Uterus (tissue), 4 donors: ENCODE data around the gene SF3B4. TPM values are rescaled to one million over a fixed set of nuclear protein-coding genes. Genes with fewer than 3 reads are reported as not detected.

ENCODE experiments used
- DNase-seq, 2 donors: peaks; one replicate each; pipeline ENCODE4 v3.0.0-alpha.2; 2019 to 2020
- H3K27ac ChIP-seq, 2 donors: fragments of 200-600 bp; sonication (generic); 1 replicate in 1 of 2; 2 replicates in 1 of 2; pipeline ENCODE4 v1.5.1; 2016 to 2018
- H3K27me3 ChIP-seq, 2 donors: fragments of 200-600 bp; sonication (generic); one replicate each; pipeline ENCODE4 v1.5.1; 2018 to 2019; ENCODE audit warnings: control low read depth in 1 of 2
- H3K36me3 ChIP-seq, 2 donors: fragments of 200-600 bp; sonication (generic); one replicate each; pipeline ENCODE4 v1.5.1; 2019; ENCODE audit warnings: control low read depth in 1 of 2
- H3K4me1 ChIP-seq, 2 donors: fragments of 200-600 bp; sonication (generic); one replicate each; pipeline ENCODE4 v1.5.1; 2018 to 2019; ENCODE audit warnings: control low read depth in 1 of 2
- H3K4me3 ChIP-seq, 2 donors: fragments of 200-600 bp; sonication (generic); 1 replicate in 1 of 2; 2 replicates in 1 of 2; pipeline ENCODE4 v1.5.1; 2018 to 2019; ENCODE audit warnings: mild to moderate bottlenecking in 1 of 2
- H3K9me3 ChIP-seq, 2 donors: fragments of 200-600 bp; sonication (generic); one replicate each; pipeline ENCODE4 v1.5.1; 2019; ENCODE audit warnings: control low read depth in 1 of 2
- CTCF ChIP-seq, 4 experiments: fragments of 200-600 bp in 2 of 4; fragments of 450-650 bp in 2 of 4; sonication (generic) in 2 of 4; IDR thresholded peaks; one replicate each; pipeline ENCODE4 v1.5.1; 2016 to 2019; ENCODE audit warnings: antibody characterized with exemption in 4 of 4, mild to moderate bottlenecking in 2 of 4, moderate library complexity in 1 of 4
- POLR2A ChIP-seq, 2 donors: fragments of 450-650 bp; IDR thresholded peaks; one replicate each; pipeline ENCODE4 v1.6.1; 2016; ENCODE audit warnings: antibody characterized with exemption in 2 of 2, mild to moderate bottlenecking in 1 of 2, moderate library complexity in 1 of 2
- intact Hi-C: fragments of 100-400 bp; cut with DNase I; formaldehyde crosslinking; loops from one replicate; pipeline ENCODE4 v1.15.1; 2023; ENCODE audit warnings: low total_unique reads
- total RNA-seq, 4 donors: library from RNA; depleted of rRNA in 3 of 4; stranded (reverse); fragments of >200 nt in 3 of 4; gene quantifications; one replicate each; pipeline versions ENCODE4 v1.1.0 to v1.2.4, GENCODE V29; 2014 to 2023
- donor health status: DM: yes; HTN: yes; CAD: no.

SF3B4 gene
- total RNA-seq, 4 donors from 2014 or later = 10.9 to 64.6 (median 15.6) TPM

- peak; percentile 93 to 95 for DNase-seq
- H3K9me3 ChIP-seq = no peaks in the 10 kb centered on the region
- TF ChIP-seq CTCF (IDR thresholded peaks at IDR 0.05) (peak in 2 of 4 experiments; percentile 18 to 31), POLR2A (IDR thresholded peaks at IDR 0.05) (peak; percentile 89 to 94)
- H3K36me3 ChIP-seq = no peaks in the 10 kb centered on the region
- H3K27me3 ChIP-seq = no peaks in the 10 kb centered on the region
- H3K27ac ChIP-seq = peak within 1 kb of the TSS; percentile 88 to 89
- intact Hi-C loops = no loop called here
- no peaks in the 10 kb centered on the region for H3K4me1 ChIP-seq
- H3K4me3 ChIP-seq = peak within 1 kb of the TSS; percentile 52 to 54
Measured at GRCh38 chr1:149899460-149900284, 27.9 kb downstream of the SF3B4 start, which contains the start of gene BOLA1. TSS of gene BOLA1 (plus strand) at chr1:149899568. CDS start at chr1:149900060, 492 bp downstream.

- intact Hi-C loops = no loop called here
- DNase-seq = no peak
- Histone ChIP-seq H3K27me3 (no peaks in the 10 kb centered on the region), H3K36me3 (no peaks in the 10 kb centered on the region), H3K9me3 (no peaks in the 10 kb centered on the region), H3K27ac (no peak overlapping the region), H3K4me1 (no peaks in the 10 kb centered on the region), H3K4me3 (no peak overlapping the region)
- TF ChIP-seq CTCF (IDR thresholded peaks at IDR 0.05) = no peak
- TF ChIP-seq POLR2A (IDR thresholded peaks at IDR 0.05) = no peak
Measured at GRCh38 chr1:149896575-149896974, 31.0 kb downstream of the SF3B4 start.

- H3K9me3 ChIP-seq = no peaks in the 10 kb centered on the region
- DNase-seq = peak; percentile 53 to 68
- TF ChIP-seq CTCF (IDR thresholded peaks at IDR 0.05) (no peak), POLR2A (IDR thresholded peaks at IDR 0.05) (no peak)
- H3K4me3 ChIP-seq = peak overlapping the region; percentile 72 to 90
- intact Hi-C loops = no loop called here
- H3K36me3 ChIP-seq = no peaks in the 10 kb centered on the region
- no peaks in the 10 kb centered on the region for H3K27me3 ChIP-seq
- peaks cover 0 to 9% of the 10 kb centered on the region in 2 donors for H3K4me1 ChIP-seq
- H3K27ac ChIP-seq = peak overlapping the region; percentile 99 to 100
Measured at GRCh38 chr1:149888999-149889289, 38.7 kb downstream of the SF3B4 start.

GRCh38 chr1:149888247-149888998 lies 39.2 kb downstream of the SF3B4 start:
- H3K36me3 ChIP-seq = no peaks in the 10 kb centered on the region
- H3K9me3 ChIP-seq = no peaks in the 10 kb centered on the region
- DNase-seq = peak; percentile 84 to 89
- peak overlapping the region; percentile 99 to 100 for H3K27ac ChIP-seq
- intact Hi-C loops = no loop called here
- TF ChIP-seq CTCF (IDR thresholded peaks at IDR 0.05) (peak; percentile 51 to 58 (median 55)), POLR2A (IDR thresholded peaks at IDR 0.05) (no peak)
- H3K27me3 ChIP-seq = no peaks in the 10 kb centered on the region
- peak overlapping the region; percentile 72 to 90 for H3K4me3 ChIP-seq
- peaks cover 0 to 9% of the 10 kb centered on the region in 2 donors for H3K4me1 ChIP-seq
